ENCODE results near the gene LRRTM2. TPM values are rescaled to one million over a fixed set of nuclear protein-coding genes. Genes with fewer than 3 reads are reported as not detected.
"Not testable (repeated sequence)": the region's sequence is repeated elsewhere in the genome, so short reads cannot be mapped to it uniquely, and the experiment has no call there.

The LRRTM2 gene
- total RNA-seq, 1 donor from 2014 or later, result not detected

- Mint-ChIP-seq H3K4me3 (ENCODE audit: unreplicated experiment) (no peak overlapping the region), H3K27ac (ENCODE audit: unreplicated experiment) (no peak overlapping the region), H3K36me3 (ENCODE audit: low read depth) (peaks cover 2% of the 10 kb centered on the region), H3K27me3 (ENCODE audit: low read depth) (no peaks in the 10 kb centered on the region), H3K9me3 (ENCODE audit: low read depth) (no peaks in the 10 kb centered on the region), H3K4me1 (ENCODE audit: low read depth) (peaks cover 57% of the 10 kb centered on the region)
- no peak for DNase-seq (ENCODE audit: low spot score)
- no peak for TF ChIP-seq CTCF (IDR thresholded peaks at IDR 0.05)
Measured at GRCh38 chr5:138841531-138841930, 33.6 kb downstream of the LRRTM2 start.

GRCh38 chr5:138840103-138840502 lies 35.0 kb downstream of the LRRTM2 start:
- Mint-ChIP-seq H3K4me3 (ENCODE audit: unreplicated experiment) (no peak overlapping the region), H3K4me1 (ENCODE audit: low read depth) (peaks cover 53% of the 10 kb centered on the region), H3K36me3 (ENCODE audit: low read depth) (peaks cover 2% of the 10 kb centered on the region), H3K9me3 (ENCODE audit: low read depth) (no peaks in the 10 kb centered on the region), H3K27ac (ENCODE audit: unreplicated experiment) (no peak overlapping the region), H3K27me3 (ENCODE audit: low read depth) (no peaks in the 10 kb centered on the region)
- no peak for TF ChIP-seq CTCF (IDR thresholded peaks at IDR 0.05)
- DNase-seq (ENCODE audit: low spot score), result no peak

GRCh38 chr5:138837160-138837559 lies 38.0 kb downstream of the LRRTM2 start:
- no peak overlapping the region for H3K4me3 Mint-ChIP-seq (ENCODE audit: unreplicated experiment)
- no peaks in the 10 kb centered on the region for H3K27me3 Mint-ChIP-seq (ENCODE audit: low read depth)
- no peaks in the 10 kb centered on the region for H3K9me3 Mint-ChIP-seq (ENCODE audit: low read depth)
- peak overlapping the region; percentile 79 for H3K27ac Mint-ChIP-seq (ENCODE audit: unreplicated experiment)
- no peak for DNase-seq (ENCODE audit: low spot score)
- peaks cover 50% of the 10 kb centered on the region for H3K4me1 Mint-ChIP-seq (ENCODE audit: low read depth)
- TF ChIP-seq CTCF (IDR thresholded peaks at IDR 0.05), result no peak
- peaks cover 2% of the 10 kb centered on the region for H3K36me3 Mint-ChIP-seq (ENCODE audit: low read depth)

GRCh38 chr5:138834853-138835252 lies 40.3 kb downstream of the LRRTM2 start:
- H3K27me3 Mint-ChIP-seq (ENCODE audit: low read depth); H3K36me3 Mint-ChIP-seq (ENCODE audit: low read depth); H3K4me3 Mint-ChIP-seq (ENCODE audit: unreplicated experiment); DNase-seq (ENCODE audit: low spot score); H3K9me3 Mint-ChIP-seq (ENCODE audit: low read depth): not testable (repeated sequence)
- peaks cover 56% of the 10 kb centered on the region for H3K4me1 Mint-ChIP-seq (ENCODE audit: low read depth)
- peak overlapping the region; percentile 62 for H3K27ac Mint-ChIP-seq (ENCODE audit: unreplicated experiment)

GRCh38 chr5:138833726-138834480 lies 41.2 kb downstream of the LRRTM2 start:
- no peak for DNase-seq (ENCODE audit: low spot score)
- Mint-ChIP-seq H3K4me3 (ENCODE audit: unreplicated experiment) (no peak overlapping the region), H3K9me3 (ENCODE audit: low read depth) (no peaks in the 10 kb centered on the region), H3K36me3 (ENCODE audit: low read depth) (peaks cover 9% of the 10 kb centered on the region), H3K27me3 (ENCODE audit: low read depth) (no peaks in the 10 kb centered on the region), H3K4me1 (ENCODE audit: low read depth) (peaks cover 52% of the 10 kb centered on the region), H3K27ac (ENCODE audit: unreplicated experiment) (no peak overlapping the region)
- TF ChIP-seq CTCF (IDR thresholded peaks at IDR 0.05), result no peak

GRCh38 chr5:138833080-138833479 lies 42.1 kb downstream of the LRRTM2 start:
- H3K9me3 Mint-ChIP-seq (ENCODE audit: low read depth), result no peaks in the 10 kb centered on the region
- H3K27me3 Mint-ChIP-seq (ENCODE audit: low read depth), result no peaks in the 10 kb centered on the region
- H3K4me1 Mint-ChIP-seq (ENCODE audit: low read depth), result peaks cover 49% of the 10 kb centered on the region
- no peak overlapping the region for H3K4me3 Mint-ChIP-seq (ENCODE audit: unreplicated experiment)
- no peak for DNase-seq (ENCODE audit: low spot score)
- H3K36me3 Mint-ChIP-seq (ENCODE audit: low read depth), result peaks cover 15% of the 10 kb centered on the region
- H3K27ac Mint-ChIP-seq (ENCODE audit: unreplicated experiment), result no peak overlapping the region
- no peak for TF ChIP-seq CTCF (IDR thresholded peaks at IDR 0.05)

All from chondrocyte (in vitro differentiated cells).